HCT116 (cell line): Measurements from ENCODE around the gene PRCP. TPM values are rescaled to one million over a fixed set of nuclear protein-coding genes. Genes with fewer than 3 reads are reported as not detected.

ENCODE experiments used
- ATAC-seq: fragments of 200-7000 bp; cut with Tn5 transposase; 2 replicates; pipeline ENCODE4 v1.9.1; 2020; ENCODE audit warnings: mild to moderate bottlenecking, moderate library complexity
- BruUV-seq: library from RNA; stranded (reverse); fragments of 400-500 nt; replicated peaks from 2 replicates; lab custom pipeline; 2021; lab: Mats Ljungman, UMichigan
- CTCF ChIA-PET: fragments of 300-600 bp; sonication (Branson Sonifier 250); formaldehyde crosslinking; loops from one replicate; lab custom pipeline; 2021; ENCODE audit warnings: antibody characterized with exemption; lab: Charles Lee
- POLR2A ChIA-PET: fragments of 300-600, 350-600 bp; sonication (Branson Sonifier 250); formaldehyde crosslinking; loops from one replicate; lab custom pipeline; 2021; ENCODE audit warnings: antibody characterized with exemption; lab: Charles Lee
- RAD21 ChIA-PET, 2 experiments: fragments of 300-600 bp; sonication (Branson Sonifier 250); formaldehyde crosslinking; loops; one replicate each; lab custom pipeline; 2023; ENCODE audit warnings: low total read pairs in 2 of 2; ENCODE audit not compliant: uncharacterized antibody in 2 of 2, unreplicated experiment in 2 of 2, low non-redundant PET in 1 of 2; lab: Charles Lee
- DNase-seq: peaks from one replicate; pipeline ENCODE4 v3.0.0-alpha.2; 2010; ENCODE audit warnings: low read depth, low spot score
- H2AFZ ChIP-seq: fragments of 200-600 bp; shearing (Covaris generic), sonication (generic); 2 replicates; pipeline ENCODE4 v1.6.1; 2017; ENCODE audit warnings: low read depth, mixed run types, mixed read lengths, antibody characterized with exemption, low read length; ENCODE audit not compliant: poor library complexity, severe bottlenecking
- H3K27ac ChIP-seq: 2 replicates; pipeline ENCODE4 v1.5.1; 2012; ENCODE audit warnings: low read depth, low read length
- H3K27me3 ChIP-seq: fragments of 200-600 bp; sonication (generic); 2 replicates; pipeline ENCODE4 v1.6.1; 2016; ENCODE audit warnings: mixed run types, low read length, mixed read lengths; ENCODE audit not compliant: insufficient read depth
- H3K36me3 ChIP-seq, 2 experiments: fragments of 200-500 bp in 1 of 2; fragments of 200-600 bp in 1 of 2; sonication (Bioruptor generic) in 1 of 2; sonication (generic) in 1 of 2; 2 replicates each; pipeline versions ENCODE4 v1.5.1 to v1.6.1; 2014 to 2016; ENCODE audit warnings: low read length in 2 of 2, inconsistent platforms in 1 of 2, mixed read lengths in 1 of 2, mixed run types in 1 of 2; ENCODE audit not compliant: insufficient read depth in 2 of 2, control insufficient read depth in 1 of 2
- H3K4me1 ChIP-seq, 2 experiments: fragments of 200-600 bp in 1 of 2; sonication (generic) in 1 of 2; 2 replicates each; pipeline versions ENCODE4 v1.5.1 to v1.6.1; 2012 to 2017; ENCODE audit warnings: low read length in 2 of 2, inconsistent platforms in 1 of 2, mild to moderate bottlenecking in 1 of 2, mixed read lengths in 1 of 2, mixed run types in 1 of 2, moderate library complexity in 1 of 2; ENCODE audit not compliant: insufficient read depth in 2 of 2, control insufficient read depth in 1 of 2
- H3K4me2 ChIP-seq: fragments of 200-600 bp; sonication (generic); 2 replicates; pipeline ENCODE4 v1.6.1; 2017; ENCODE audit warnings: mixed run types, low read length, mixed read lengths
- H3K4me3 ChIP-seq, 2 experiments: fragments of 200-600 bp in 1 of 2; sonication (generic) in 1 of 2; replicated peaks in 1 of 2; 2 replicates each; pipeline ENCODE4 v1.5.1; 2011 to 2016; ENCODE audit warnings: low read length in 2 of 2, control low read depth in 1 of 2, low read depth in 1 of 2, mild to moderate bottlenecking in 1 of 2, mixed read lengths in 1 of 2, mixed run types in 1 of 2
- H3K79me2 ChIP-seq: fragments of 200-600 bp; sonication (generic); 2 replicates; pipeline ENCODE4 v1.6.1; 2017; ENCODE audit warnings: mild to moderate bottlenecking, mixed run types, low read length, moderate library complexity, mixed read lengths; ENCODE audit not compliant: insufficient read depth
- H3K9ac ChIP-seq: fragments of 200-600 bp; sonication (generic); 2 replicates; pipeline ENCODE4 v1.6.1; 2016; ENCODE audit warnings: low read length, mixed read lengths
- H3K9me2 ChIP-seq: fragments of 200-600 bp; sonication (generic), shearing (Covaris generic); 2 replicates; pipeline ENCODE4 v1.6.1; 2017; ENCODE audit warnings: mixed run types, mild to moderate bottlenecking, moderate library complexity; ENCODE audit not compliant: insufficient read depth
- H3K9me3 ChIP-seq, 2 experiments: fragments of 200-500 bp in 1 of 2; fragments of 200-600 bp in 1 of 2; sonication (Bioruptor generic) in 1 of 2; sonication (generic) in 1 of 2; 2 replicates each; pipeline ENCODE4 v1.6.1; 2014 to 2017; ENCODE audit warnings: low read length in 2 of 2, mixed read lengths in 2 of 2, inconsistent platforms in 1 of 2, low read depth in 1 of 2, mild to moderate bottlenecking in 1 of 2, mixed run types in 1 of 2, moderate library complexity in 1 of 2; ENCODE audit not compliant: control insufficient read depth in 1 of 2, insufficient read depth in 1 of 2
- H4K20me1 ChIP-seq: fragments of 200-600 bp; sonication (generic), shearing (Covaris generic); 2 replicates; pipeline ENCODE4 v1.6.1; 2017; ENCODE audit warnings: mixed run types, mild to moderate bottlenecking, moderate library complexity; ENCODE audit not compliant: insufficient read depth
- CBX3 ChIP-seq: IDR thresholded peaks from 2 replicates; pipeline ENCODE4 v1.6.1; 2012; ENCODE audit warnings: low read depth
- EZH2 ChIP-seq: fragments of 200-600 bp; sonication (generic); IDR thresholded peaks from 2 replicates; pipeline ENCODE4 v1.6.1; 2017; ENCODE audit warnings: antibody characterized with exemption, mixed run types
- EZH2phosphoT487 ChIP-seq: fragments of 200-600 bp; IDR thresholded peaks from 2 replicates; pipeline ENCODE4 v1.6.1; 2018; ENCODE audit warnings: antibody characterized with exemption, borderline replicate concordance
- TCF7L2 ChIP-seq: IDR thresholded peaks from 2 replicates; pipeline ENCODE4 v1.7.0; 2011; ENCODE audit warnings: borderline replicate concordance, inconsistent platforms; ENCODE audit not compliant: insufficient read depth, insufficient read length; ENCODE audit errors: extremely low read depth
- ZFX ChIP-seq: fragments of 450-650 bp; IDR thresholded peaks from 2 replicates; pipeline ENCODE4 v1.6.1; 2017
- ZNF274 ChIP-seq: fragments of 200-500 bp; sonication (Bioruptor generic); IDR thresholded peaks from 2 replicates; pipeline ENCODE4 v1.6.1; 2014; ENCODE audit warnings: mild to moderate bottlenecking, low read depth, low read length, inconsistent platforms
- intact Hi-C: fragments of 100-400 bp; cut with micrococcal nuclease; formaldehyde crosslinking; loops from 2 replicates; pipeline ENCODE4 v1.10.0; 2022
- total RNA-seq: library from RNA; stranded (reverse); gene quantifications from one replicate; pipeline ENCODE4 v1.2.1, GENCODE V29; 2021; ENCODE audit not compliant: unreplicated experiment
- TF ChIP-seq, protein P1 (sequence below): IDR thresholded peaks from 2 replicates; pipeline ENCODE4 v1.6.1; 2011; ENCODE audit warnings: mild to moderate bottlenecking, low read length, moderate library complexity; ENCODE audit not compliant: insufficient replicate concordance; ENCODE audit errors: extremely low read depth

PRCP gene
- total RNA-seq, 1 experiment from 2014 or later, result 50.0 TPM

DNA sequence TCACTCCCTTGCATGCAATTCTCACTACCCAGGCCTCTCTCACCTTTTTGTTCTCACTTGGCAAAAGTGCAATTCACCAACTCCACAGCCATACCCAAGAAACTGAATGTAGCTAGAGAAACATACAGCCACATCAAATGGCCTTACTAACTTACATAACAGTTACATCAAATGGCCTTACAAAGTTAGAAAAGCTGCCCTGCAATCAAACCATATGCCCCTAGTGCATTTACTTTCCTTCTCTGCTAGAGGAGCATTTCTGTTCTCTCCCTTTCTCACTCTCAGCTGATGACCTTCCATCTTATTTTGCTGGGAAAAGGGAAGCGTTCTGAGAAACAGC, 10.3 kb downstream of the PRCP start:
- Histone ChIP-seq H3K4me1 (no peaks in the 10 kb centered on the region), H3K4me2 (no peak overlapping the region), H3K27me3 (no peaks in the 10 kb centered on the region; the same call in 1 of the 2 replicates), H3K9me2 (no peaks in the 10 kb centered on the region), H3K4me3 (no peak overlapping the region), H3K36me3 (no peaks in the 10 kb centered on the region), H3K9me3 (no peaks in the 10 kb centered on the region), H3K9ac (no peak overlapping the region), H3K27ac (no peak overlapping the region), H2AFZ (no peak overlapping the region), H3K79me2 (peaks cover 5% of the 10 kb centered on the region; the same call in 1 of the 2 replicates), H4K20me1 (0 out of 2 replicates have a peak, but pooled peaks cover 3% of the 10 kb centered on the region)
- ATAC-seq (no peak), DNase-seq (no peak)
- ChIA-PET POLR2A (no interaction called here), RAD21 (no interaction called here), CTCF (no interaction called here)
- no TSS peak for BruUV-seq
- intact Hi-C loops, result no loop called here
- no peak for TF ChIP-seq ZNF274

DNA sequence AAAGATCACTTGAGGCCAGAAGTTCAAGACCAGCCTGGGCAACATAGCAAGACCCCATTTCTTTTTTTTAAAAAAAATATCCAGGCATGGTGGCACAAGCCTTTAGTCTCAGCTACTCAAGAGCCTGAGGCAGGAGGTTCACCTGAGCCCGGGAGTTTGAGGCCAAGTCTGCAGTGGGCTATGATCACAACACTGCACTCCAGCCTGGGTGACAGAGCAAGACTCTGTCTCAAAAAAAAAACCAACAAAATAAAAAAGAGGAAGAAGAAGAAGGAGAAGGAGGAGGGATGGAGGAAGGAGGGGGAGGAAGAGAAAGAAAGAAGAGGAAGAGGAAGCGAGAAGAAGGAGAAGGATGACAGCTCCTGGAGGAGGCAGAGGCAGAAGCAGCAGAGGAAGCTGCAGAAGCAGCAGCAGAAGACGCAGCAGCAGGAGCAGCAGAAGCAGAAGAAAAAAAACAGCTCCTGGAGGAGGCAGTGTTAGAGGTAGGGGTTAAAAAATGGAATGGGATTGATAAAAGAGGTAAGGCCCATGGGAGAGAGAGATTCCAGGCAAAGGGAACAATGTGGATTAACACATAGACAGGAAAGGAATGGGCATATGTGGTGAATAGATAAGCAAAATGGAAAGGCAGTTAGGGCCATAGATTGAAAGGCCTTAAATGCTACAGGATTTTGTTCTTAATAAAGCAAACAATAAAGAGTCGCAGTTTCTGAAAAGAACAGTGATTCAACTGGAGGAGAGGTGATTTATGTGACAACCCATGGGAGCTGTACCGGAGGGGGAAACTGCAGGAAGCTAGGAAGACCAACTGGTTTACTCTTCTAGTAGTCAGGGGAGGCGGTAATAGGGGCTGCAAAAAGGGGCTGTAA, 10.9 kb downstream of the PRCP start:
- BruUV-seq, result no TSS peak
- Histone ChIP-seq H3K36me3 (no peaks in the 10 kb centered on the region), H4K20me1 (0 out of 2 replicates have a peak, but pooled peaks cover 3% of the 10 kb centered on the region), H3K27me3 (no peaks in the 10 kb centered on the region; the same call in 1 of the 2 replicates), H3K9me2 (no peaks in the 10 kb centered on the region), H3K9ac (no peak overlapping the region), H3K27ac (no peak overlapping the region), H2AFZ (no peak overlapping the region), H3K4me2 (no peak overlapping the region), H3K9me3 (no peaks in the 10 kb centered on the region), H3K4me1 (no peaks in the 10 kb centered on the region), H3K79me2 (peaks cover 2% of the 10 kb centered on the region; the same call in 1 of the 2 replicates), H3K4me3 (no peak overlapping the region)
- ChIA-PET POLR2A (no interaction called here), RAD21 (no interaction called here), CTCF (no interaction called here)
- intact Hi-C loops, result no loop called here
- TF ChIP-seq ZFX, result no peak
- TF ChIP-seq ZNF274, result no peak
- no peak for TF ChIP-seq EZH2phosphoT487
- no peak for TF ChIP-seq EZH2
- TF ChIP-seq, protein P1, sequence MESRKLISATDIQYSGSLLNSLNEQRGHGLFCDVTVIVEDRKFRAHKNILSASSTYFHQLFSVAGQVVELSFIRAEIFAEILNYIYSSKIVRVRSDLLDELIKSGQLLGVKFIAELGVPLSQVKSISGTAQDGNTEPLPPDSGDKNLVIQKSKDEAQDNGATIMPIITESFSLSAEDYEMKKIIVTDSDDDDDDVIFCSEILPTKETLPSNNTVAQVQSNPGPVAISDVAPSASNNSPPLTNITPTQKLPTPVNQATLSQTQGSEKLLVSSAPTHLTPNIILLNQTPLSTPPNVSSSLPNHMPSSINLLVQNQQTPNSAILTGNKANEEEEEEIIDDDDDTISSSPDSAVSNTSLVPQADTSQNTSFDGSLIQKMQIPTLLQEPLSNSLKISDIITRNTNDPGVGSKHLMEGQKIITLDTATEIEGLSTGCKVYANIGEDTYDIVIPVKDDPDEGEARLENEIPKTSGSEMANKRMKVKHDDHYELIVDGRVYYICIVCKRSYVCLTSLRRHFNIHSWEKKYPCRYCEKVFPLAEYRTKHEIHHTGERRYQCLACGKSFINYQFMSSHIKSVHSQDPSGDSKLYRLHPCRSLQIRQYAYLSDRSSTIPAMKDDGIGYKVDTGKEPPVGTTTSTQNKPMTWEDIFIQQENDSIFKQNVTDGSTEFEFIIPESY, result no peak
- TF ChIP-seq TCF7L2, result no peak
- TF ChIP-seq CBX3, result no peak
- ATAC-seq (no peak), DNase-seq (no peak)
